HEK293T (cell line): ENCODE measurements around the gene GPR153.

Experiments used
- ARNT ChIP-seq: fragments of 450-650 bp; IDR thresholded peaks from 2 replicates; pipeline ENCODE4 v1.6.1; 2017; ENCODE audit warnings: mild to moderate bottlenecking
- BHLHE40 ChIP-seq: fragments of 450-650 bp; IDR thresholded peaks from 2 replicates; pipeline ENCODE4 v1.6.1; 2016; ENCODE audit warnings: mild to moderate bottlenecking, moderate library complexity, borderline replicate concordance
- ELF4 ChIP-seq: fragments of 450-650 bp; IDR thresholded peaks from 2 replicates; pipeline ENCODE4 v1.6.1; 2017; ENCODE audit warnings: antibody characterized with exemption
- FOXM1 ChIP-seq: fragments of 450-650 bp; IDR thresholded peaks from 2 replicates; pipeline ENCODE4 v1.6.1; 2017; ENCODE audit warnings: mild to moderate bottlenecking, borderline replicate concordance
- HDGF ChIP-seq: fragments of 450-650 bp; IDR thresholded peaks from 2 replicates; pipeline ENCODE4 v1.6.1; 2017; ENCODE audit warnings: antibody characterized with exemption, borderline replicate concordance
- L3MBTL2 ChIP-seq: fragments of 450-650 bp; conservative IDR thresholded peaks from 2 replicates; pipeline ENCODE4 v1.6.1; 2016; ENCODE audit warnings: mild to moderate bottlenecking
- NFRKB ChIP-seq: fragments of 450-650 bp; IDR thresholded peaks from 2 replicates; pipeline ENCODE4 v1.6.1; 2016; ENCODE audit warnings: mild to moderate bottlenecking, moderate library complexity
- SP1 ChIP-seq: fragments of 450-650 bp; IDR thresholded peaks from 2 replicates; pipeline ENCODE4 v1.6.1; 2017
- SUZ12 ChIP-seq: fragments of 450-650 bp; IDR thresholded peaks from 2 replicates; pipeline ENCODE4 v1.6.1; 2016; ENCODE audit warnings: mild to moderate bottlenecking
- TARDBP ChIP-seq: fragments of 450-650 bp; IDR thresholded peaks from 2 replicates; pipeline ENCODE4 v1.6.1; 2016
- ZNF384 ChIP-seq: fragments of 450-650 bp; IDR thresholded peaks from 2 replicates; pipeline ENCODE4 v1.6.1; 2016
- TF ChIP-seq, protein P1 (sequence below): fragments of 450-650 bp; IDR thresholded peaks from 2 replicates; pipeline ENCODE4 v1.6.1; 2016

DNA sequence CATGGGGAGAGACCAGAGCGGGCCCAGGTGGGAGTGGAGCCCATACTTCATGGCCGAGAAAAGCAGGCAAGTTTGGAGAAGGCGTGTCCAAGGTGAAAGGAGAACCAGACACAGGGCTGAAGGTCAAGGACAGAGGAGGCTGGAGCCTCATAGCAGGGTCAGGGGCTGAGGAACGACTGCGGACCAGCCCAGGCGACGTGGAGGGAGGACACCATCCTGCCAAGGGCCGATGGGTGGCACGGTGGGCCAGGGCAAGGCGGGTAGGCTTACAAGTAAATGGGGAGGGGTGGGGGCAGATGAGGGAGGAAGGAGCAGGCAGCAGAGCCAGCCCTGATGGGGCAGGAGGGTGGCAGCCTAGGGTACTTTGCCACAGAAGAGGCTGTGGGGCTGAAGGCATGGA, 18.2 kb upstream of the GPR153 start:
- TF ChIP-seq SP1 (no peak), NFRKB (no peak), ARNT (no peak), BHLHE40 (no peak), ELF4 (no peak), HDGF (no peak), ZNF384 (no peak), SUZ12 (no peak), FOXM1 (no peak), TARDBP (no peak), L3MBTL2 (no peak)
- TF ChIP-seq, protein P1, sequence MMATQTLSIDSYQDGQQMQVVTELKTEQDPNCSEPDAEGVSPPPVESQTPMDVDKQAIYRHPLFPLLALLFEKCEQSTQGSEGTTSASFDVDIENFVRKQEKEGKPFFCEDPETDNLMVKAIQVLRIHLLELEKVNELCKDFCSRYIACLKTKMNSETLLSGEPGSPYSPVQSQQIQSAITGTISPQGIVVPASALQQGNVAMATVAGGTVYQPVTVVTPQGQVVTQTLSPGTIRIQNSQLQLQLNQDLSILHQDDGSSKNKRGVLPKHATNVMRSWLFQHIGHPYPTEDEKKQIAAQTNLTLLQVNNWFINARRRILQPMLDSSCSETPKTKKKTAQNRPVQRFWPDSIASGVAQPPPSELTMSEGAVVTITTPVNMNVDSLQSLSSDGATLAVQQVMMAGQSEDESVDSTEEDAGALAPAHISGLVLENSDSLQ, result no peak
